GM13976 (cell line): ENCODE data around the gene PAPLN.
A peak's percentile ranks its signal among the peaks of the same experiment; 100 is the strongest.

Experiments
- DNase-seq: peaks from one replicate; pipeline ENCODE4 v3.0.0; 2012; ENCODE audit warnings: low spot score
- CTCF ChIP-seq: IDR thresholded peaks from 2 replicates; pipeline ENCODE4 v1.5.1; 2012; ENCODE audit warnings: borderline replicate concordance, mild to moderate bottlenecking; ENCODE audit not compliant: insufficient read depth; ENCODE audit errors: extremely low read depth, missing control alignments, control extremely low read depth
- in situ Hi-C: fragments of 300-500 bp; cut with MboI; formaldehyde crosslinking; loops from one replicate; pipeline ENCODE4 v1.12.0; 2022; ENCODE audit warnings: low sequenced_read_pairs, mixed read lengths, inconsistent platforms; ENCODE audit not compliant: unreplicated experiment

PAPLN gene

DNA sequence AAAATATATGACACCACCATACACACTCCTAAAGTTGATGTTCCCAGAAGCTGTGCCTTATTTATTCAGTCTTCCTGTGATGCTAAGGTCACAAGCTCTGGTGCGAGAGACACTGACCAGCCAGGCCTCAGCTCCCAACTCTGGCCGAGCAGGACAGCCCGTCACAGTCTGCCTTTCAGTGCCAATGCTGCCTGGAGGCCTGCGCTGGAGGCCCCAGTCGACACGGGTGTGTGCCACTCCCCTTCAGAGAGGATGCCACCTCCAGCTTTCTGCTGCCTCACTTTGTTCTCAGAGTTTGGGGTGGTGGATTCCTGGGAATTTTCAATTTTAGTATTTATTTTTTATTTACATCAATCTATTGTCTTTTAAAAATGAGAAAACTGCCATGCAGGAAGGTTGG, 7.3 kb upstream of the PAPLN start:
- no peak for TF ChIP-seq CTCF
- in situ Hi-C loops: no loop called here
- DNase-seq: no peak

- TF ChIP-seq CTCF: no peak
- in situ Hi-C loops: no loop called here
- peak; percentile 73 for DNase-seq
These were observed 5.1 kb upstream of the PAPLN start for GRCh38 chr14:73231981-73232851.

- no peak for TF ChIP-seq CTCF
- in situ Hi-C loops: no loop called here
- DNase-seq: no peak
These were observed 4.3 kb upstream of the PAPLN start for GRCh38 chr14:73232984-73233383.

- TF ChIP-seq CTCF: no peak
- in situ Hi-C loops: no loop called here
- DNase-seq: no peak
These were observed 3.7 kb upstream of the PAPLN start for GRCh38 chr14:73233564-73233963.

GRCh38 chr14:73234029-73234428, 3.3 kb upstream of the PAPLN start:
- TF ChIP-seq CTCF: no peak
- no peak for DNase-seq
- in situ Hi-C loops: no loop called here

DNA sequence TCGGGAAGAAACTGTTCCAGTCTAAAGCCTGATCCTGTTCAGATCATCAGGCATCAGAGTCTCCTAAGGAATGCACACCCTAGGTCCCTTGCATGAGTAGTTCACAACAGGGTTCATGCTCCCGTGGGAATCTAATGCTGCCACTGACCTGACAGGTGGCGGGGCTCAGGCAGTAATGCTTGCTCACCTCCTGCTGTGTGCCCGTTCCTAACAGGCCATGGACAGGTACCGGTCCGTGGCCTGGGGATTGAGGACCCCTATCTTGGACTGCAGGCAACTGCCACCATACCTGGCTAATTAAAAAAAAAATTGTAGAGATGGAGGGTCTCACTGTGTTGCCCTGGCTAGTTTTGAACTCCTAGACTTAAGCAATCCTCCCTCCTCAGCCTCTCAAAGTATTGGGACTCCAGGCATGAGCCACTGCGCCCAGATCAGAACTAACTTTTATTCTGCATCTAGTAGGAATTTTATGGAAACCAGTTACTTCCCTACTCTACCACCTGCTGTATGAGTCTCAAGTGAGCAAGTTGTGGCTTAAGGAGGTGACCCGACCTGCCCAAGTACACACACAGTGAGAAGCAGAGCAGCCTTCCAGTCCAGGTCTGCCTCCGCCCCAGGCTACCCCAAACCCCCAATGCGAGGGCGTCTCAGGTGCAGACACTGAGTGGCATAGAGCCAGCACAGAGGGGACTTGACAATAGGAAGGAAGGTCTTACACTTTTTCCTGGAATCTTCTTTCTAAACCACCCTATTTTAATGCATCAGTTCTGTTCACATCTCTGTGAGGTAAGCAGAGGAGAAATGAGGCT, 2.5 kb upstream of the PAPLN start:
- TF ChIP-seq CTCF: no peak
- in situ Hi-C loops: no loop called here

More for the DNA sequence above, 2.5 kb upstream of the PAPLN start:
- DNase-seq: no peak
